ENCODE results near the gene YTHDC2.

Gene YTHDC2

GRCh38 chr5:113519412-113519811 is 5.9 kb downstream of the YTHDC2 start:
- DNase-seq (ENCODE audit: low read depth in 1 of 2, low spot score in 1 of 2), result no peak

- no peak for DNase-seq (ENCODE audit: low read depth in 1 of 2, low spot score in 1 of 2)
These were observed 6.9 kb downstream of the YTHDC2 start for GRCh38 chr5:113520429-113520828.

- DNase-seq (ENCODE audit: low read depth in 1 of 2, low spot score in 1 of 2), result no peak
These were observed 7.4 kb downstream of the YTHDC2 start for GRCh38 chr5:113520899-113521298.

GRCh38 chr5:113523168-113523567 is 9.7 kb downstream of the YTHDC2 start:
- DNase-seq (ENCODE audit: low read depth in 1 of 2, low spot score in 1 of 2), result no peak

- DNase-seq (ENCODE audit: low read depth in 1 of 2, low spot score in 1 of 2), result no peak
These were observed 11.4 kb downstream of the YTHDC2 start for GRCh38 chr5:113524927-113525326.

- DNase-seq (ENCODE audit: low read depth in 1 of 2, low spot score in 1 of 2), result no peak
These were observed 12.9 kb downstream of the YTHDC2 start for GRCh38 chr5:113526421-113526820.

GRCh38 chr5:113527746-113528145 is 14.3 kb downstream of the YTHDC2 start:
- DNase-seq (ENCODE audit: low read depth in 1 of 2, low spot score in 1 of 2), result no peak

GRCh38 chr5:113531481-113532159 is 18.1 kb downstream of the YTHDC2 start:
- no peak for DNase-seq (ENCODE audit: low read depth in 1 of 2, low spot score in 1 of 2)

GRCh38 chr5:113538313-113538712 is 24.8 kb downstream of the YTHDC2 start:
- no peak for DNase-seq (ENCODE audit: low read depth in 1 of 2, low spot score in 1 of 2)

GRCh38 chr5:113546703-113547183 is 33.2 kb downstream of the YTHDC2 start:
- DNase-seq (ENCODE audit: low read depth in 1 of 2, low spot score in 1 of 2), result no peak

- no peak for DNase-seq (ENCODE audit: low read depth in 1 of 2, low spot score in 1 of 2)
These were observed 34.9 kb downstream of the YTHDC2 start for GRCh38 chr5:113548396-113548795.

GRCh38 chr5:113552137-113552536 is 38.6 kb downstream of the YTHDC2 start:
- no peak for DNase-seq (ENCODE audit: low read depth in 1 of 2, low spot score in 1 of 2)

- no peak for DNase-seq (ENCODE audit: low read depth in 1 of 2, low spot score in 1 of 2)
These were observed 39.1 kb downstream of the YTHDC2 start for GRCh38 chr5:113552620-113553019.

- DNase-seq (ENCODE audit: low read depth in 1 of 2, low spot score in 1 of 2), result no peak
These were observed 49.4 kb downstream of the YTHDC2 start for GRCh38 chr5:113562828-113563400.

- DNase-seq (ENCODE audit: low read depth in 1 of 2, low spot score in 1 of 2), result no peak
These were observed 55.9 kb downstream of the YTHDC2 start for GRCh38 chr5:113569396-113569795.

- no peak for DNase-seq (ENCODE audit: low read depth in 1 of 2, low spot score in 1 of 2)
These were observed 59.2 kb downstream of the YTHDC2 start for GRCh38 chr5:113572716-113573115.

GRCh38 chr5:113574417-113574816 is 60.9 kb downstream of the YTHDC2 start:
- no peak for DNase-seq (ENCODE audit: low read depth in 1 of 2, low spot score in 1 of 2)

GRCh38 chr5:113575074-113575473 is 61.6 kb downstream of the YTHDC2 start:
- no peak for DNase-seq (ENCODE audit: low read depth in 1 of 2, low spot score in 1 of 2)

- DNase-seq (ENCODE audit: low read depth in 1 of 2, low spot score in 1 of 2), result no peak
These were observed 64.6 kb downstream of the YTHDC2 start for GRCh38 chr5:113578091-113578490.

- DNase-seq (ENCODE audit: low read depth in 1 of 2, low spot score in 1 of 2), result no peak
These were observed 67.9 kb downstream of the YTHDC2 start for GRCh38 chr5:113581388-113581787.

- no peak for DNase-seq (ENCODE audit: low read depth in 1 of 2, low spot score in 1 of 2)
These were observed 84.7 kb downstream of the YTHDC2 start for GRCh38 chr5:113598150-113598549.

GRCh38 chr5:113598926-113599325 is 85.4 kb downstream of the YTHDC2 start:
- DNase-seq (ENCODE audit: low read depth in 1 of 2, low spot score in 1 of 2), result no peak

Measured in stimulated activated CD4-positive, alpha-beta T cell treated with anti-CD3 and anti-CD28 coated beads, Interleukin-15, amount 100 ng/mL, for 1 hour (primary cell).